GM12878 (cell line): ENCODE data around the gene POMT2. TPM values are rescaled to one million over a fixed set of nuclear protein-coding genes. Genes with fewer than 3 reads are reported as not detected.

Experiments used
- ATAC-seq: fragments of 200-7000 bp; cut with Tn5 transposase; 3 replicates; pipeline ENCODE4 v1.9.1; 2020; ENCODE audit warnings: mild to moderate bottlenecking, moderate library complexity
- BruUV-seq: library from RNA; stranded (reverse); fragments of 400-500 nt; replicated peaks from 2 replicates; lab custom pipeline; 2021; lab: Mats Ljungman, UMichigan
- CTCF ChIA-PET: fragments of 300-600 bp; sonication (Branson Sonifier 250); formaldehyde crosslinking; extraction: SDS; loops from one replicate; lab custom pipeline; 2021; ENCODE audit warnings: inconsistent platforms; lab: Yijun Ruan, JAX
- POLR2A ChIA-PET: fragments of 350-600 bp; formaldehyde crosslinking; extraction: SDS; loops from one replicate; lab custom pipeline; 2021; ENCODE audit warnings: inconsistent platforms; lab: Charles Lee
- RAD21 ChIA-PET: fragments of 300-600 bp; sonication (Branson Sonifier 250); formaldehyde crosslinking; loops from one replicate; lab custom pipeline; 2023; ENCODE audit warnings: antibody characterized with exemption; ENCODE audit not compliant: unreplicated experiment; lab: Charles Lee
- SMC1A ChIA-PET: fragments of 300-600 bp; sonication (Branson Sonifier 250); formaldehyde crosslinking; loops from one replicate; lab custom pipeline; 2023; ENCODE audit not compliant: unreplicated experiment, uncharacterized antibody; lab: Charles Lee
- DNase-seq: peaks from one replicate; pipeline ENCODE4 v3.0.0-alpha.2; 2011; ENCODE audit warnings: low read depth, low spot score
- FAIRE-seq: peaks from 3 replicates; lab custom pipeline; 2011; peaks lifted over from hg19 to GRCh38; lab: Jason Lieb, UNC
- H2AFZ ChIP-seq: 2 replicates; pipeline ENCODE4 v1.6.0; 2011; ENCODE audit warnings: low read depth, low read length, control low read depth; ENCODE audit not compliant: control insufficient read depth
- H3K27ac ChIP-seq: 2 replicates; pipeline ENCODE4 v1.5.1; 2011; ENCODE audit warnings: control low read depth; ENCODE audit not compliant: control insufficient read depth, insufficient read depth
- H3K27me3 ChIP-seq, 2 experiments: replicated peaks in 1 of 2; 2 replicates each; pipeline versions ENCODE4 v1.6.0 to v1.6.1; 2011; ENCODE audit warnings: low read length in 1 of 2; ENCODE audit not compliant: control insufficient read depth in 2 of 2, insufficient read depth in 2 of 2
- H3K36me3 ChIP-seq, 2 experiments: 2 replicates each; pipeline ENCODE4 v1.5.1; 2011; ENCODE audit warnings: low read length in 1 of 2; ENCODE audit not compliant: control insufficient read depth in 2 of 2, insufficient read depth in 2 of 2
- H3K4me1 ChIP-seq: 2 replicates; pipeline ENCODE4 v1.6.1; 2011; ENCODE audit warnings: mild to moderate bottlenecking, low read length, moderate library complexity, mixed read lengths; ENCODE audit not compliant: control insufficient read depth, insufficient read depth
- H3K4me2 ChIP-seq: 2 replicates; pipeline ENCODE4 v1.6.0; 2011; ENCODE audit warnings: control low read depth; ENCODE audit not compliant: control insufficient read depth, insufficient read depth
- H3K4me3 ChIP-seq: fragments of 200-600 bp; sonication (generic); 2 replicates; pipeline ENCODE4 v1.5.1; 2016
- H3K79me2 ChIP-seq: 2 replicates; pipeline ENCODE4 v1.6.0; 2011; ENCODE audit warnings: low read length; ENCODE audit not compliant: control insufficient read depth, insufficient read depth
- H3K9ac ChIP-seq: 2 replicates; pipeline ENCODE4 v1.8.0; 2011; ENCODE audit warnings: low read length, control low read depth, mixed read lengths; ENCODE audit not compliant: control insufficient read depth, insufficient read depth
- H3K9me3 ChIP-seq: replicated peaks from 3 replicates; pipeline ENCODE4 v1.5.1; 2011; ENCODE audit warnings: mild to moderate bottlenecking, low read length; ENCODE audit not compliant: control insufficient read depth, insufficient read depth
- H4K20me1 ChIP-seq: 2 replicates; pipeline ENCODE4 v1.6.0; 2011; ENCODE audit not compliant: control insufficient read depth, insufficient read depth
- CEBPZ ChIP-seq: fragments of 150-350 bp; IDR thresholded peaks from 2 replicates; pipeline ENCODE4 v1.6.1; 2016; ENCODE audit warnings: low read depth, low read length
- HCFC1 ChIP-seq: fragments of 150-350 bp; IDR thresholded peaks from 2 replicates; pipeline ENCODE4 v1.6.1; 2014; ENCODE audit warnings: low read length
- HDAC6 ChIP-seq: fragments of 200-600 bp; sonication (generic); IDR thresholded peaks from one replicate; pipeline ENCODE4 v1.8.0; 2017; ENCODE audit warnings: antibody characterized with exemption; ENCODE audit not compliant: unreplicated experiment
- PBX3 ChIP-seq: IDR thresholded peaks from 2 replicates; pipeline ENCODE4 v1.6.1; 2011; ENCODE audit warnings: mild to moderate bottlenecking, low read depth, low read length, moderate library complexity; ENCODE audit not compliant: insufficient replicate concordance
- SREBF1 ChIP-seq: IDR thresholded peaks from 2 replicates; pipeline ENCODE4 v1.6.1; 2012; ENCODE audit warnings: mild to moderate bottlenecking, low read length
- SREBF2 ChIP-seq: IDR thresholded peaks from 2 replicates; pipeline ENCODE4 v1.6.1; 2012; ENCODE audit warnings: mild to moderate bottlenecking, low read length
- SUPT20H ChIP-seq: IDR thresholded peaks from 2 replicates; pipeline ENCODE4 v1.6.1; 2011; ENCODE audit warnings: low read depth, mild to moderate bottlenecking, low read length, moderate library complexity, borderline replicate concordance; ENCODE audit not compliant: control insufficient read depth
- USF2 ChIP-seq: IDR thresholded peaks from 2 replicates; pipeline ENCODE4 v1.6.1; 2011; ENCODE audit warnings: low read depth, low read length, improper control_type of control experiment, borderline replicate concordance
- WGBS: methylation state at CpG from one replicate; pipeline ENCODE4 v1.1.6; 2016; ENCODE audit warnings: low lambda C conversion rate; ENCODE audit not compliant: insufficient replicate concordance, insufficient coverage; ENCODE audit errors: missing lambda C conversion rate; 5-methylcytosine and 5-hydroxymethylcytosine counted together
- in situ Hi-C: fragments of 300-500 bp; cut with MboI; formaldehyde crosslinking; loops from 9 replicates; pipeline ENCODE4 v1.14.3; 2018; ENCODE audit warnings: mixed read lengths
- intact Hi-C: fragments of 100-400 bp; cut with micrococcal nuclease; formaldehyde crosslinking; loops from one replicate; pipeline ENCODE4 v1.14.2; 2022; ENCODE audit not compliant: unreplicated experiment
- polyA plus RNA-seq, 11 experiments: library from polyadenylated mRNA; depleted of rRNA in 4 of 11; unstranded in 6 of 11; stranded (reverse) in 5 of 11; fragments of >200 nt; fragmentation: Nextera tagmentation in 4 of 11; fragmentation: Illumina TruSeq in 1 of 11; extraction: Ambion mirVana in 4 of 11; extraction: Trizol in 1 of 11; gene quantifications; 1 replicate in 1 of 11; 2 replicates in 10 of 11; pipeline versions ENCODE4 v1.2.1 to v1.2.3, GENCODE V29; 2011 to 2016; ENCODE audit warnings: inconsistent platforms in 2 of 11, missing spikeins in 2 of 11, low read depth in 1 of 11
- total RNA-seq, 4 experiments: library from RNA; depleted of rRNA in 3 of 4; stranded (reverse); fragments of >200 nt in 3 of 4; fragmentation: Illumina TruSeq in 1 of 4; extraction: Trizol in 1 of 4; gene quantifications; 2 replicates each; pipeline versions ENCODE4 v1.2.1 to v1.2.3, GENCODE V29; 2013 to 2021

POMT2 gene
- total and polyA plus RNA-seq, 10 of the 15 experiments (the other 5 are each of a cell fraction or from before 2014, with no cell fraction given) = 0.23 to 13.9 (median 6.5) TPM

GRCh38 chr14:77325746-77326094, 5.0 kb upstream of the POMT2 start (continued):
- TF ChIP-seq CEBPZ (no peak), SREBF2 (no peak), USF2 (no peak)

GRCh38 chr14:77324816-77325745, 4.4 kb upstream of the POMT2 start:
- 86% methylated on average over 11 of the region's 11 CpGs for WGBS
- RAD21 ChIA-PET = interaction anchor here (1.2 kb wide), 1 partner anchor 9 kb away, joined by 4 read pairs; no protein-coding TSS in a partner anchor
- peaks cover 5% of the 10 kb centered on the region; the same call in 1 of the 2 replicates for H3K79me2 ChIP-seq
- CTCF ChIA-PET = interaction anchor here (1.4 to 1.7 kb wide), 2 partner anchors 9 to 57 kb away, joined by 3 to 9 read pairs; no protein-coding TSS in a partner anchor
- TF ChIP-seq HCFC1 (no peak), SUPT20H (no peak), PBX3 (no peak), SREBF1 (no peak), HDAC6 (no peak)
- TF ChIP-seq, all 136 proteins: peak for 0
- FAIRE-seq (no peak), ATAC-seq (no peak), DNase-seq (no peak)
- Histone ChIP-seq H4K20me1 (no peaks in the 10 kb centered on the region), H3K27ac (no peak overlapping the region), H2AFZ (no peak overlapping the region), H3K9me3 (no peaks in the 10 kb centered on the region), H3K9ac (no peak overlapping the region), H3K4me1 (peaks cover 4% of the 10 kb centered on the region; the same call in 1 of the 2 replicates), H3K4me3 (no peak overlapping the region), H3K27me3 (no peaks in the 10 kb centered on the region), H3K4me2 (no peak overlapping the region), H3K36me3 (no peaks in the 10 kb centered on the region)
- no TSS peak for BruUV-seq
- in situ Hi-C loops (no loop called here), intact Hi-C loops (loop anchor here (5.0 kb wide), 1 partner anchor 217 kb away; no protein-coding TSS in a partner anchor)
- POLR2A ChIA-PET = no interaction called here
- SMC1A ChIA-PET = no interaction called here
